Measurements from ENCODE around the gene PHTF2. TPM values are rescaled to one million over a fixed set of nuclear protein-coding genes. Genes with fewer than 3 reads are reported as not detected.
"Not testable (repeated sequence)": the region's sequence is repeated elsewhere in the genome, so short reads cannot be mapped to it uniquely, and the experiment has no call there.

PHTF2 gene
- total RNA-seq, 2 experiments from 2014 or later: 41.5 to 56.4 TPM

GRCh38 chr7:77824636-77825035, 26.1 kb downstream of the PHTF2 start:
- CTCF ChIA-PET: no interaction called here
- H3K4me3 Mint-ChIP-seq: no peak overlapping the region
- DNase-seq: no peak
- H3K9me3 Mint-ChIP-seq (ENCODE audit: low read depth): peaks cover 23% of the 10 kb centered on the region
- no peak for ATAC-seq
- no peak overlapping the region for H3K27ac Mint-ChIP-seq
- peaks cover 60% of the 10 kb centered on the region for H3K36me3 Mint-ChIP-seq
- no peaks in the 10 kb centered on the region for H3K27me3 Mint-ChIP-seq
- peaks cover 7% of the 10 kb centered on the region for H3K4me1 Mint-ChIP-seq

- CTCF ChIA-PET: no interaction called here
- Mint-ChIP-seq H3K27ac (no peak overlapping the region), H3K4me1 (peaks cover 7% of the 10 kb centered on the region), H3K4me3 (no peak overlapping the region), H3K27me3 (no peaks in the 10 kb centered on the region), H3K36me3 (peaks cover 55% of the 10 kb centered on the region), H3K9me3 (ENCODE audit: low read depth) (peaks cover 21% of the 10 kb centered on the region)
- ATAC-seq (no peak), DNase-seq (no peak)
Observed at GRCh38 chr7:77825131-77825530, 26.6 kb downstream of the PHTF2 start.

GRCh38 chr7:77826300-77826699, 27.7 kb downstream of the PHTF2 start:
- Mint-ChIP-seq H3K4me1 (peaks cover 11% of the 10 kb centered on the region), H3K4me3 (no peak overlapping the region), H3K9me3 (ENCODE audit: low read depth) (peaks cover 14% of the 10 kb centered on the region), H3K27me3 (no peaks in the 10 kb centered on the region), H3K36me3 (peaks cover 43% of the 10 kb centered on the region), H3K27ac (no peak overlapping the region)
- ATAC-seq (no peak), DNase-seq (no peak)
- CTCF ChIA-PET: no interaction called here

- peaks cover 7% of the 10 kb centered on the region for H3K9me3 Mint-ChIP-seq (ENCODE audit: low read depth)
- H3K27ac Mint-ChIP-seq: no peak overlapping the region
- ATAC-seq (no peak), DNase-seq (no peak)
- no peaks in the 10 kb centered on the region for H3K27me3 Mint-ChIP-seq
- peaks cover 13% of the 10 kb centered on the region for H3K4me1 Mint-ChIP-seq
- CTCF ChIA-PET: no interaction called here
- H3K36me3 Mint-ChIP-seq: peaks cover 31% of the 10 kb centered on the region
- no peak overlapping the region for H3K4me3 Mint-ChIP-seq
Observed at GRCh38 chr7:77827999-77828398, 29.4 kb downstream of the PHTF2 start.

- Mint-ChIP-seq H3K4me3 (no peak overlapping the region), H3K36me3 (peaks cover 13% of the 10 kb centered on the region), H3K27me3 (no peaks in the 10 kb centered on the region), H3K27ac (no peak overlapping the region), H3K4me1 (peaks cover 24% of the 10 kb centered on the region), H3K9me3 (ENCODE audit: low read depth) (no peaks in the 10 kb centered on the region)
- CTCF ChIA-PET: interaction anchor here (0.7 kb wide), 1 partner anchor 18 kb away, joined by 3 read pairs; no protein-coding TSS in a partner anchor
- ATAC-seq: no peak
- no peak for DNase-seq
Observed at GRCh38 chr7:77830649-77831355, 32.2 kb downstream of the PHTF2 start.

GRCh38 chr7:77831481-77831880, 32.9 kb downstream of the PHTF2 start:
- H3K4me3 Mint-ChIP-seq: no peak overlapping the region
- no peaks in the 10 kb centered on the region for H3K27me3 Mint-ChIP-seq
- no peaks in the 10 kb centered on the region for H3K9me3 Mint-ChIP-seq (ENCODE audit: low read depth)
- peaks cover 24% of the 10 kb centered on the region for H3K4me1 Mint-ChIP-seq
- DNase-seq (no peak), ATAC-seq (no peak)
- peaks cover 15% of the 10 kb centered on the region for H3K36me3 Mint-ChIP-seq
- CTCF ChIA-PET: interaction anchor here (0.5 to 0.7 kb wide), 2 partner anchors 18 to 145 kb away, joined by 3 read pairs; no protein-coding TSS in a partner anchor
- no peak overlapping the region for H3K27ac Mint-ChIP-seq

GRCh38 chr7:77831953-77832352, 33.4 kb downstream of the PHTF2 start:
- H3K4me1 Mint-ChIP-seq: peaks cover 24% of the 10 kb centered on the region
- no peak overlapping the region for H3K27ac Mint-ChIP-seq
- CTCF ChIA-PET: interaction anchor here (0.5 to 0.7 kb wide), 2 partner anchors 17 to 146 kb away, joined by 3 read pairs; no protein-coding TSS in a partner anchor
- DNase-seq (no peak), ATAC-seq (no peak)
- H3K27me3 Mint-ChIP-seq: no peaks in the 10 kb centered on the region
- no peak overlapping the region for H3K4me3 Mint-ChIP-seq
- peaks cover 13% of the 10 kb centered on the region for H3K36me3 Mint-ChIP-seq
- H3K9me3 Mint-ChIP-seq (ENCODE audit: low read depth): no peaks in the 10 kb centered on the region

- Mint-ChIP-seq H3K36me3 (peaks cover 12% of the 10 kb centered on the region), H3K4me1 (peaks cover 22% of the 10 kb centered on the region), H3K27ac (no peak overlapping the region), H3K4me3 (no peak overlapping the region), H3K27me3 (no peaks in the 10 kb centered on the region), H3K9me3 (ENCODE audit: low read depth) (no peaks in the 10 kb centered on the region)
- DNase-seq (no peak), ATAC-seq (no peak)
- CTCF ChIA-PET: interaction anchor here (1.4 kb wide), 1 partner anchor 34 kb away, joined by 5 read pairs; the partner anchor contains the start of genes PHTF2 and TMEM60
Observed at GRCh38 chr7:77833136-77833535, 34.6 kb downstream of the PHTF2 start.

- H3K4me3 Mint-ChIP-seq; H3K27ac Mint-ChIP-seq; DNase-seq; H3K9me3 Mint-ChIP-seq (ENCODE audit: low read depth); CTCF ChIA-PET; ATAC-seq; H3K27me3 Mint-ChIP-seq: not testable (repeated sequence)
- H3K36me3 Mint-ChIP-seq: peaks cover 15% of the 10 kb centered on the region
- H3K4me1 Mint-ChIP-seq: peaks cover 17% of the 10 kb centered on the region
Observed at GRCh38 chr7:77836425-77836824, 37.9 kb downstream of the PHTF2 start.

- Mint-ChIP-seq H3K27me3 (no peaks in the 10 kb centered on the region), H3K27ac (no peak overlapping the region), H3K4me3 (no peak overlapping the region), H3K9me3 (ENCODE audit: low read depth) (no peaks in the 10 kb centered on the region), H3K4me1 (peaks cover 17% of the 10 kb centered on the region), H3K36me3 (peaks cover 15% of the 10 kb centered on the region)
- ATAC-seq: no peak
- CTCF ChIA-PET: no interaction called here
- DNase-seq: no peak
Observed at GRCh38 chr7:77837275-77837674, 38.7 kb downstream of the PHTF2 start.

- Mint-ChIP-seq H3K4me3 (no peak overlapping the region), H3K27ac (no peak overlapping the region), H3K4me1 (peaks cover 16% of the 10 kb centered on the region), H3K27me3 (no peaks in the 10 kb centered on the region), H3K36me3 (peaks cover 15% of the 10 kb centered on the region), H3K9me3 (ENCODE audit: low read depth) (no peaks in the 10 kb centered on the region)
- CTCF ChIA-PET: no interaction called here
- ATAC-seq (no peak), DNase-seq (no peak)
Observed at GRCh38 chr7:77837966-77838365, 39.4 kb downstream of the PHTF2 start.

- H3K9me3 Mint-ChIP-seq (ENCODE audit: low read depth): no peaks in the 10 kb centered on the region
- DNase-seq: no peak
- H3K4me3 Mint-ChIP-seq: no peak overlapping the region
- no peaks in the 10 kb centered on the region for H3K27me3 Mint-ChIP-seq
- H3K36me3 Mint-ChIP-seq: peaks cover 17% of the 10 kb centered on the region
- ATAC-seq: no peak
- no peak overlapping the region for H3K27ac Mint-ChIP-seq
- CTCF ChIA-PET: no interaction called here
- peaks cover 8% of the 10 kb centered on the region for H3K4me1 Mint-ChIP-seq
Observed at GRCh38 chr7:77838929-77839491, 40.4 kb downstream of the PHTF2 start.

- Mint-ChIP-seq H3K9me3 (ENCODE audit: low read depth) (no peaks in the 10 kb centered on the region), H3K36me3 (peaks cover 19% of the 10 kb centered on the region), H3K4me3 (no peak overlapping the region), H3K27ac (no peak overlapping the region), H3K4me1 (peaks cover 2% of the 10 kb centered on the region), H3K27me3 (no peaks in the 10 kb centered on the region)
- ATAC-seq (no peak), DNase-seq (no peak)
- CTCF ChIA-PET: no interaction called here
Observed at GRCh38 chr7:77839919-77840318, 41.3 kb downstream of the PHTF2 start.

- Mint-ChIP-seq H3K9me3 (ENCODE audit: low read depth) (no peaks in the 10 kb centered on the region), H3K4me1 (peaks cover 3% of the 10 kb centered on the region), H3K27me3 (no peaks in the 10 kb centered on the region), H3K27ac (no peak overlapping the region), H3K36me3 (peaks cover 18% of the 10 kb centered on the region), H3K4me3 (no peak overlapping the region)
- ATAC-seq (no peak), DNase-seq (no peak)
- CTCF ChIA-PET: no interaction called here
Observed at GRCh38 chr7:77843194-77843593, 44.6 kb downstream of the PHTF2 start.

All from activated CD8-positive, alpha-beta memory T cell treated with anti-CD3 and anti-CD28 coated beads, Interleukin-2, amount 10 ng/mL, durations not matched to agents 7 days and 5 days (primary cell).